Upper lobe of left lung (tissue), 4 donors: ENCODE data around the gene JTB.

Experiments
- CTCF ChIP-seq, 6 experiments: fragments of 450-650 bp in 4 of 6; fragments of 200-600 bp in 2 of 6; sonication (generic) in 2 of 6; IDR thresholded peaks; one replicate each; pipeline ENCODE4 v1.5.1; 2016 to 2019; ENCODE audit warnings: antibody characterized with exemption in 6 of 6
- POLR2A ChIP-seq, 4 donors: fragments of 450-650 bp; IDR thresholded peaks; one replicate each; pipeline ENCODE4 v1.5.1; 2016 to 2017; ENCODE audit warnings: antibody characterized with exemption in 4 of 4, mild to moderate bottlenecking in 2 of 4

- TF ChIP-seq POLR2A (IDR thresholded peaks at IDR 0.05) (no peak), CTCF (IDR thresholded peaks at IDR 0.05) (no peak)
These were observed 34.5 kb downstream of the JTB start for GRCh38 chr1:153942766-153943549.
